HL-60/S4 treated with retinoic acid at 250 ng/mL for 4 days and 3 days (cell line): ENCODE measurements around the gene MYADML2.
"Not testable (repeated sequence)": the region's sequence is repeated elsewhere in the genome, so short reads cannot be mapped to it uniquely, and the experiment has no call there.

Experiments
- in situ Hi-C: fragments of 300-500 bp; cut with MboI; formaldehyde crosslinking; loops from 2 replicates; pipeline ENCODE4 v1.7.0; 2022; ENCODE audit warnings: low sequenced_read_pairs

Gene MYADML2

GRCh38 chr17:81926451-81927151 is 20.4 kb downstream of the MYADML2 start:
- in situ Hi-C loops: no loop called here

GRCh38 chr17:81925860-81926450 is 21.1 kb downstream of the MYADML2 start:
- in situ Hi-C loops: no loop called here

GRCh38 chr17:81924557-81925532 is 22.2 kb downstream of the MYADML2 start:
- in situ Hi-C loops: no loop called here

- in situ Hi-C loops: no loop called here
These were observed 23.5 kb downstream of the MYADML2 start for GRCh38 chr17:81923302-81924260.

GRCh38 chr17:81922566-81923301 is 24.3 kb downstream of the MYADML2 start:
- in situ Hi-C loops: no loop called here

GRCh38 chr17:81921996-81922565 is 25.0 kb downstream of the MYADML2 start:
- in situ Hi-C loops: no loop called here

- in situ Hi-C loops: no loop called here
These were observed 25.5 kb downstream of the MYADML2 start for GRCh38 chr17:81921537-81921862.

GRCh38 chr17:81920612-81921536 is 26.2 kb downstream of the MYADML2 start:
- in situ Hi-C loops: no loop called here

GRCh38 chr17:81918832-81919545 is 28.0 kb downstream of the MYADML2 start:
- in situ Hi-C loops: no loop called here

- in situ Hi-C loops: not testable (repeated sequence)
These were observed 28.7 kb downstream of the MYADML2 start for GRCh38 chr17:81918333-81918669.

- in situ Hi-C loops: no loop called here
These were observed 29.3 kb downstream of the MYADML2 start, which contains the start of gene SIRT7 for GRCh38 chr17:81917565-81918332. SIRT7 (minus strand) TSS chr17:81918176; CDS start chr17:81918131, 45 bp downstream.

- in situ Hi-C loops: no loop called here
These were observed 30.6 kb downstream of the MYADML2 start for GRCh38 chr17:81916234-81917001.

GRCh38 chr17:81915331-81915730 is 31.7 kb downstream of the MYADML2 start:
- in situ Hi-C loops: no loop called here

- in situ Hi-C loops: no loop called here
These were observed 32.8 kb downstream of the MYADML2 start for GRCh38 chr17:81914103-81914850.

- in situ Hi-C loops: no loop called here
These were observed 33.5 kb downstream of the MYADML2 start for GRCh38 chr17:81913394-81914102.
